NCI-H187 treated with DMSO at 0.1 percent for 48 hours (cell line): ENCODE results near the gene HK1.
A peak's percentile ranks its signal among the peaks of the same experiment; 100 is the strongest.
"Not testable (repeated sequence)": the region's sequence is repeated elsewhere in the genome, so short reads cannot be mapped to it uniquely, and the experiment has no call there.

ENCODE experiments used
- DNase-seq: peaks from one replicate; lab custom pipeline; 2025; lab: John Stamatoyannopoulos, UW

HK1 gene

DNA sequence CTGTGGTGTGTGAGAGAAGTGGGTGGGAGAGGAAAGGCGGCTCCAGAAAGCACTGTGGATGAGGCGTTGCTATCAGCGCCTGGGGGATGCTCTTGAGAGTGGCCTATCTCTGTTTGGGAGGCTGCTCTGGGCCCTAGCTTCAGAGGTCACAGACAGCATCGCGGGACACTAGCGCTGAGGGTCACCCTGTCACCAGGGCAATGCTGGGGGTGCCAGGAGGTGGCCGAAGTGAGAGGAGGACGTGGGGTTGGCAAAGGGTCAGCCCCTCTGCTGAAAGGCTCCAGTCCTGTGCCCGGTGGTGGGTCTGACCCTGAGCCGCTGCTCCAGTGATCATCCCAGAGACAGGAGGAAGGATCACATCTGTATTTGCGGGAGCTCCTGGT is 141.4 kb downstream of the HK1 start:
- DNase-seq = no peak

DNA sequence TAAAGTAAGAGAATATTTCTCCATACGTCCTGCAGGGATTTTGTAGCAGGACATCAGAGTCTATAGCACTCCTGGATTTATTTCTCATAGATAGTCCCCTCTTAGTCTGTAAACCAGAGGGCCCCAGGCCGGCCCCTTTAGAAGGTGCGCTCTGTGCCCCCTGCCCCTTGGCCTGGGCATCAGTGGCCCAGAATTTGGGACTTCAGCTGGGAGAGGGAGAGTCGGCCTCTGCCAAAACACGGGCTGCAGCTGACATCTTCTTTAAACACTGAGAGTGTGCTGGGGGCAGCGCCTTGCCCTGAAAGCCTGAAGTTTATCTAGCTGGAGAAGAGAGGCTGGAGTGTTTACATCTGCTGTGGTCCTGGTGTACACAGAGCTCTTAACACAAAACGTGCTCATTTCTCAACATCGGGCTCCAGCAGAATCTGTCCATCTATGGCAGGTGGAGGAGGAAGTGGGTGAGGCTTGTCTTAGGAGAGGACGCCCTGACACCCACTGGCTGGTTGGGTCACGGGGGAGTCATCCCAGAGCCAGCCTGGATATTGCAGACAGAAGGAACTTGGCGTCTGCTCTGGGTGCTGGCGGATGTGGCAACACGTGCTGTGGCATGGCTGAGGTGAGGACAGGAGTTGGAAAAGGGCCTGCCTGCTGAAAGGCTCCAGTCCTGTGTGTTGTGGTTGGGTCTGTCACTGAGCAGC is 143.5 kb downstream of the HK1 start:
- DNase-seq = no peak

DNA sequence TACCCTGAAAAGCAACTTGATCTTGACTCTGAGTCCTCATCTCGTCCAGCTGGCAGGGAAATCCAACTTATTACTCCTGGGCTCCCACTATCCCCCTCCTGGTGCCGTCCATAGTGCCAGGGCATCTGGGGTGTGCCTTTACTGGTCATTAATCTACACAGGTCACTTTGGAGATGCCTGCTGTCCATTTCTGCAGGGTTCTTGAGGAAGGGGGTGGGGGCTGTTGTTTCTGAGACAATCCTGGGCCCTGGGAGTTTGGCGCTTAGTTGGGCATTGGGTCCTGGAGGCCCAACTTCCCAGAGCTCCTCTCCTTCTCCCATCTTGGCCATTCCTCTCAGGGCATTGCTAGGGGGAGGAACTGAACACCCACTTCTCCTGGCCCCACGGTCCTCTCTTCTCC is 144.4 kb downstream of the HK1 start:
- DNase-seq = no peak

DNA sequence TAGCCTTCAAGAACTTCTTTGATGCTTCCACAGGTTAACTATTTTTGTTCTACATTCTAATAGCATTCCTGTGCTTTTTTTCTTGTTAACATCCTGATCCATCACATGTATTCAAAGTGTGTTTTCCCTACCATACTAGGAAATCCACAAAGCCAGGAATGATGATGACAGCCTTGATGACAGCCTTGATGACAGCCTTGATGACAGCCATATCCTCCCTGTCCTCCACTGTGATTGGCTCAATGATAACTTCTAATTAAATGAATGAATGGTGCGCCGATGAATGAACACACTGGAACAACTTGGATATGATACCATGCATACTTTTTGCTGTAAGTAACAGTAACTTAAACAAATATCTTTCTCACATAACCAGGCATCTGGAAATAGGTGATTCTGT is 146.7 kb downstream of the HK1 start:
- no peak for DNase-seq

DNA sequence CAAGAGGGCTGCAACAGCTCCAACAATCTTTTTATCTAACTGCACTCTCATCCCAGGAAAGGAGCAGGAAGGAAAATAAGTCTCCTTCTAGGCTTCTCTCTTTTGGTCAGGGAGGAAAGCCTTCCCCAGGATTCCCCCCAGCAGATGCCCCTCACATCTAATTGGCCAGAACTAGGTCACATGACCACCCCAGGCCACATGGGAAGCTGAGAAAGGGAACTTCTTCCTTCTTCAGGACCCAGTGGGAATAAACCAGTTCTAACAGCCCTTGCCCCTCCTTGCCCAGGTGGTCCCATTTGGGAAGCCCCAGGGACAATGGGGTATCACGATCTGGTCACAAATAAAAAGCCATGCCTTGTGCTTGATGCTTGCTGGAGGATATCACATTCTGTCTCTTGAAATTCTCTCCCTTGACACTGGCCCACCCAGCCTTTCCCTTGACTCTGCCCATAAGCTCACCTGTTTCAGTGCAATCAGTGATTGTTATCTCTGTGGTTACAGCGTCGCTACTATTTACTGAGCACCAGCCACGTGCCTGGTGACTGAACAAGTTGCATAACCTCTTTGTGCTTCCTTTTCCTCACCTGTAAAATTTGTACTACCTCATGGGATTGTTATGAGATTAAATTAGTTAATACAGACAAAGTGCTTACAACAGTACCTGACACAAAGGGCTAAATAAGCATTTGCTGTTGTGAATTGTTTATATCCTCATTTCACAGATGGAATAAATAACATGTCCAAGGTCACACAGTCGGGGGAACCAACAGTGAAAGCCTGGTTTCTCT is 147.4 kb downstream of the HK1 start:
- no peak for DNase-seq

DNA sequence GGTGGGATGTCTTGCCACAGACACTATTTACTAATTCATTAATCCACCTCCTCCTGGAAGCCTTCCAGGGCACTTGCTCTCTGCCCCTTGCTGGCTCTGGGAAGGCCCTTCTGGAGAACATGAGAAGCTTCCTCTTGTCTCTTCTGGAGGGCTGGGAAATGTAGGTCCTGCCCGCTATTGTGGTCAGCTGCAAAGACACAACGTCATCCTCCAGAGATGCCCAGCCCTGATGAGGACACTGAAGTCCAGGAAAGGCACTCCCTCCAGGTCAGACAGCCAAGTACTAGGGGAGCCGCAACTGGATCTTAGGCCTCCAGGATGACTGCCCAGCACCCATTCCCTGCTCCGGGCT is 148.1 kb downstream of the HK1 start:
- DNase-seq = no peak

DNA sequence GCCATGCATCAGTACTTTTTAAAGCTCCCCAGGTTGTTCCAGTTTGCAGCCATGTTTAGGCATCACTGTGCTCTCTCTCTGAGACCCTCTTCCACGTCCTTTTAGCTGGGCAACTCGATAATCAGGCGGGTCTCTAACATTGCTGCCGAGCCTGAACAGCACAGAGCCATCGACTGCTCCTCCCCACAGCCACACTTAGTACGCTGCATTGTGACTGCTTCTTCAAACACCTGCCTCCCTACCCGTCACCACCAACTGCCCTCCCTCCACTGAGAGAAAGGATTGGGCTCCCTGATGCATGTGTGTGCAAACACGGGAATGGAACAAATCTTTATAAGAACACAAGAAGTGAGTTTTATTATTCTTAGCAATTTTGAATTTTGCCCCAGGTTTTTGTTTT is 149.9 kb downstream of the HK1 start:
- DNase-seq = peak; percentile 11

DNA sequence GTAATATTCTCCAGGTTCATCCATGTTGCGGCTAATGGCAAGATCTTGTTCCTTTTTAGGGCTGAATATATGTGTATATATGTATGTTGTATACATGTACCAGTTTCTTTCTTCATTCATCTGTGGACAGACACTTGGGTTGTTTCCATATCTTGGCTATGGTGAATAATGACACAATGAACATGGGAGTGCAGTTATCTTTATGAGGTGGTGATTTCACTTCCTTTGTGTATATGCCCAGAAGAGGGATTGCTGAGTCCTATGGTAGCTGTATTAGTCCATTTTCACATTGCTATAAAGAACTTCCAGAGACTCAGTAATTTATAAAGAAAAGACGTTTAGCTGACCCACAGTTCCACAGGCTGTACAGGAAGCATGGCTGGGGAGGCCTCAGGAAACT is 155.9 kb downstream of the HK1 start:
- no peak for DNase-seq

DNA sequence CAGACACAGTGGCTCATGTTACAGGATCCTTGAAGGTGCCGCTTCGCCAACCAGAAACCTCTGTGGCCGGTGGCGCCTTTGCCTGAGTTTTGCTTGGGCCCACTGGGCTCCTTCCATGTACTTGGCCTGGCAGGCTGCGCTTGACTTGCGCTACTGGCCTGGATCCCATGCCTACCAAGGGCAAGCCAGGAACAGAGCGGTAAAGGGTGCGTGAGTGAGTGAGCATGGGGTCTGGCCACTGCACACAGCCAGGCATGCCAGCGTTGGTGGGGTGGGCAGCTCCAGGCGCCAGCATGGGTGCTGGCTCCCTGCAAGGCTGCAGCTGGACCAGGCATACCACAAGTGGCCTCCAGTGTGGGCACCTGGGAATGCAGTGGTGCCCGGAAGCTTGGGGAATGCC is 156.6 kb downstream of the HK1 start:
- no peak for DNase-seq

DNA sequence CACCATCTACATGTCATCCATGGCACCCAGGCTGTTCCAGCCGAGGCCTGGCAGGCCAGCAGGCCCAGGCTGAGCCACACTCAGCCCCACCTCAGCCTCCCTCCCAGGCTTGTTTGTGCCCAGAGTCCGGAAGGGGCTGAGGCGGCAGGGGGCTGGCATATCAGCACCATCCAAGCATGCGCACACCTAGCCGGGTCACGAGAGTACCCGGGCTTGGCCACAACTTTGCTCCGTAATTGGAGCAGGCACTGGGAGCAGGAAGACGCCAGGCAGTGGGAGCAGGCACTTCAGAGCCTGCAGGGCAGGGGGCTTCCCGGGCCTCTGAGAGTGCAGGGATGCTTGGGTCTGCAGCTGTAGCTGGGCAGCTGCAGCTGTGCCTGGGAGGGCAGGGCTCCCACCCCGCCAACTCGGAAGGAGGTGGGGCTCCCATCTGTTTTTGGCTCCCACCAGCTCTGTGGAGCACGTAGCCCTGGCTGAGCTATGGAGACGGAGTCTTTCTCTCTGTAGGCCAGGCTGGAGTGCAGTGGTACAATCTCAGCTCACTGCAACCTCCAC is 157.7 kb downstream of the HK1 start:
- DNase-seq = no peak

DNA sequence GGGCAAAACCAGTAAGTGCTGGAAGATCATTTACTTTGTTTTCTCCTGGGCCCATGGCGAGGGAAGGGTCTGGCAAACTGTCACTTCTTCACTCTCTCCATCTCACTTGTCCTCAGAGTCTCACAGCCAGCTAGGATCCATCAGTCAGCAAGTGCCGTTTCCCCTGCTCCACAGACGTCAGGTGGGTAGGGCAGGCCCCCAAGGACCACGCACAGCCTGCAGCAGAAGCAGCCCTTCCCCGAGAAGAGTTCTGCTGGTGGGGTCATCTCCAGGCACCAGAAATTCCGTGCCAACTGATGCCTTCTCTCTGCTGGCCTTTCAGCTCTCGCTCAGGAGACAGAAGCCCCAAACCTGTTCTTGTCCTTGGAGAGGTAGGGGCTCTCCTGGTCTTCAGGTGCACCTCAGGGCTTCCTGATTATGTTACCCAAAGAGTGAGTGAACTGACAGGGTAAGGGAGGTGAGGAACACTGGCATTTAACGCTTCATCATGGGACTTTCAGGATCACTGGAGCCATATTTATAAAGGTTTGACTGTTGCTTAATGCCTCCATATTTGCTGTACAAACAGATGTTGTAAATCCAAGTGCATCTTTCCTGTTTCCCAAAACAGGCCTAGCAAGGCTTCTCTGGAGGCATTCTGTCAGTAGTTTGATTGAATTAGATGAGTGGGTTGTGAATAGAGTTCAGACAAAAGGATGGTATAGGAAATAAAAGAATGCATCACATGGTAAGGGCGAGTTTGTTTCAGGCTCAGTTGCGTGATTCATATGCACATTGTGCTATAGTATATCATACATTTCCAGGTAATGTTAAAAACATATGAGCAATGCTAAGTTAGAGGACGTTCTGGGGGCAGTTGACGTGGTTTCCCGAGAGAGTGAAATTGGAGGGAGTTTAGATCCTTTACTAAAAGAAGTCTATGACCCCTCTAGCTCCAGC is 159.3 kb downstream of the HK1 start:
- no peak for DNase-seq

DNA sequence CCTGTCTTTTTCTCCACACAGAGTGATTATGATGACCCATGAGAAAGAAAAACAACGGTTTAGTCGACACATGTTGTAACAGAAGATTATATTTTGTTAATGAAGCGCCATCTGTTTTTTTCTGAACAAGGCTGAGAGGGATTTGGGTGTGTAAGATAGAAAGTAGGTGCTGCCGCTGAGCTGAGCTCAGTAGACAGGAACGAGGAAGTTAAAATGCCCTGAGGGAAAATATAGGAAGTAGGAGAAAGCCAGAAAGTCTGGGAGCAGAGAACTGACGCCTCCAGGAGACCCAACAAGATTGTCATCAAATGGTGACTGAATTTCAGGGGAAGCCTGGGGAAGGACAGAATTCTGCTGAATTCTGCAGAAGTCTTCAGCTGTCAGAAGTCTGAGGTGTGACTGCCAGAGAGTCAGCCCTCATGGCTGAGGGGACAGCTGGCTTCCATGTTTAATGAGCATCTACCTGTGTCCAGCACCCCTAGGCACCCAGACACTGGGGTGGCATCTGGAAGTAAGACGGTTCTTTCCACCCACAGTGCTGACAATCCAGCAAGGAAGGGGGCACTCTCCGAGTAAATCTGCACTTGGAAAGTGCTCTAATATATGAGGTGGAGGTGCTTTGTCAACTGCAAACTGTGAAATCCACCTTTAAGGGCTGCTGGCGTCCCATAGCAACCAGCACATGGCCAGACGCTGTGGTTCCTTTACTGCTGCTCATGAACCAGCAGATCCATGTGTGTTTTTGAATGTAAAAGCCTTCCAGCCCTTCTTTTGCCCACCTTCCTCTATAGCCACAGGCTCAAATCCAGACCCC is 160.4 kb downstream of the HK1 start:
- DNase-seq = no peak

DNA sequence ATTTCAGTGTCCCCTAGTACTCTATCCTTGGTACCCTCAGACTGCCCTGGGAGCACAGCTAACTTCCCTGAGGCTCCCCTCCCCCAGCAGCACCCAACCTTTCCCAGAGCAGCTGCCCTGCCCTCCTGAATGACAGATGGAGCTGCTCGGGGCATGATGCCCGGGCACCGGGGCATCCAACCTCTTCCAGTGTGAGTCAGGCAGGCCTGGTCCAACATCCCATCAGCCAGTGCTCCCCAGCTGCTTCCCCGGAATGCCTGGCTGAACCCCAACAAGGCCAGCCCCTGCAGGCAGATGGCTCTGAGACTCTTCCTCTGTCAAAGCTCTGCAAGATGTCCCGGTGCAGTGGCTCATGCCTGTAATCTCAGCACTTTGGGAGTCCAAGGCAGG is 161.0 kb downstream of the HK1 start:
- DNase-seq = no peak

DNA sequence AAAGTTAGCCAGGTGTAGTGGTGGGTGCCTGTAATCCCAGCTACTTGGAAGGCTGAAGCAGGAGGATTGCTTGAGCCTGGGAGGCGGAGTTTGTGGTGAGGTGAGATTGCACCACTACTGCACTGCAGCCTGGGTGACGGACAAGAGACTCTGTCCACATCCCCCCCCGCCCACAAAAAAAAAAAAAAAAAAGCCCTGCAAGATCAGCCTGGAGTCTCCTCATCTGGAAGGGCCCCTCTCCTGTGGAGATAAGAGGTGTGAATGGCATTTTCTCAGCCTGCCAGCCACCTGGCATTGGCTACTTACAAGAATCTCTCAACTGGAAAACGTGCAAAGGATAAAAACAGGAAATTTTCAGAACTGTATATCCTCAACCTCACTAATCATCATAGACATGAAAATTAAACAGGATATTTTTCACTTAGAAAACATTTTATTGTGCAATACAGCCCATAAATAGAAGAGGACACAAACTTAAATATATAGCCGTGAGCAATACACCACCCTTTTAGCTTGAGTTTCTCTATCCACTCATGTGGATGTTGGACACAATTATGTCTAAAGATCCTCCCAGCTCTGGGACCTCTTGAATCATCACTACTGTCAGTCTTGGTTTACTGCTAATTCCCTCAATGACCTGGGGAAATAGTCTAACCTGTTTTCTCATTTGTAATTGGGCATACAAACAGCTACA is 161.7 kb downstream of the HK1 start:
- DNase-seq = no peak

DNA sequence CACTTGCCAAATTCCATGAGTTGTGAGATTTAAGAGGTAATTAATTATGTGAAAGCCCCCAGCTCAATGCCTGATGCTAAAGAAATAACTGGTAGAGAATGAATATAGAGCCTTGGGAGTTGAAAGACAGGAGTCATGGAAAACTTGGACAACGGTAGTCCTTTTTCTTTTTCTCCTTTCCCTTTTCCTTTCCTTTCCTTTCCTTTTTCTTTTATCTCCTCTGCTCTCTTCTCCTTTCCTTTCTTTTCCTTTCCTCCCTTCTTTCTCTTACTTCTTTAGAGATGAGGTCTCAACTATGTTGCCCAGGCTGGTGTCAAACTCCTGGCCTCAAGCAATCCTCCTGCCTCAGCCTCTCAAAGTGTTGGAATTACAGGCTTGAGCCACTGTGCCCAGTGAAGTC is 165.1 kb downstream of the HK1 start:
- DNase-seq = no peak

DNA sequence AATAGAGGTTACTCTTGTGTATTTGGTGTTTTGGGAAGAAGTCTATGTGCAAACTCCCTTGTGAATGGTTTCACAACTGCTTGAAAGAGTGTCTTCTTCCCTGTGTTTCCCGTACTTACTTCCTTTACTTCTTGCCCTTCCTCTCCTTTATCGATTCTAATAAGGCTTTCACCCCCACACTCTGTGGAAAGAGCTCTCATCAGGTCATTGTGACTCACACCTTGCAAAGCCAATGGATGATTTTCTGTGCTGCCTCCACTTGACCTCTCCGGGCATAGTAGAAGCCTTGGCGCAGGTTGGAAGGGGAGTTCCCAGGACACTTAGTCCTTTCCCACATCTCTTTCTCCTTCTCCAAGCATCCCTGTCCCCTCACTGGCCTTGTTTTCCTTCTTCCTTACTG is 166.7 kb downstream of the HK1 start:
- DNase-seq = no peak

DNA sequence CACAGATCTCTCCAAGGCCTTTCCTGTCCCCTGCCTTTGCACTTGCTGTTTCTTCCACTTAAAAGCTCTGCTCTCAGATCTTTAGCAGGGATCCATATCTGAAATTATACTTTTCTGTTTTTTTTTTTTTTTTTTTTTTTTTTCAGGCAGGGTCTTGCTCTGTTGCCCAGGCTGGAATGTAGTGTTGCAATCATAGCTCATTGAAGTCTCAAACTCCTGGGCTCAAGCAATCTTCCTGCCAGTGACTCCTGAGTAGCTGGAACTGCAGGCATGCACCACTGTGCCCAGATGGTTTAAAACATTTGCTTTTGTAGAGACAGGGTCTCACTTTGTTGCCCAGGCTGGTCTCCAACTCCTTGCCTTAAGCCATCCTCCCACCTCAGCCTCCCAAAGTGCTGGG is 167.9 kb downstream of the HK1 start:
- DNase-seq = no peak

DNA sequence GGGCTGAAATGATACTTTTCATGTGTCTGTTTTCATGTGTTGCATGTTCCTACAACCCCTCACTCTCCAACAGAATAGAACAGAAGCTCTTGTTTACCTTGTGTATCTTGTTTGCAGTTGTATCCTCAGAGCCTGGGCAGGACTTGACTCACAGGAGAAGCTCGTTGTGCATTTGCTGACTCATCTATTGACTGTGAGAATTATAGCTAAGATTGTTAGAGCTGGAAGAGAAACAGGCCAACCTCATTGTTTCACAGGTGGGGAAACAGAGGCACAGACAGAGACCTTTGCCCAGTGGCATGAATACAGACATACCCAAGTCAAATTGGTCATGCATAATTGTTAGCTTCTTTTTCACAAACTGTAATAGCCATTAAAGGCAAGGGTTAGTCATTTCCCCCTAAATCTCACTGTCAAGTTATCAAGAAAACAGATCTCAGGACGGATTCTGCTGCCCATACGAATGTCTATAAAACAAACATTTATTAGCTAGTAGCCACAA is 168.4 kb downstream of the HK1 start:
- no peak for DNase-seq

DNA sequence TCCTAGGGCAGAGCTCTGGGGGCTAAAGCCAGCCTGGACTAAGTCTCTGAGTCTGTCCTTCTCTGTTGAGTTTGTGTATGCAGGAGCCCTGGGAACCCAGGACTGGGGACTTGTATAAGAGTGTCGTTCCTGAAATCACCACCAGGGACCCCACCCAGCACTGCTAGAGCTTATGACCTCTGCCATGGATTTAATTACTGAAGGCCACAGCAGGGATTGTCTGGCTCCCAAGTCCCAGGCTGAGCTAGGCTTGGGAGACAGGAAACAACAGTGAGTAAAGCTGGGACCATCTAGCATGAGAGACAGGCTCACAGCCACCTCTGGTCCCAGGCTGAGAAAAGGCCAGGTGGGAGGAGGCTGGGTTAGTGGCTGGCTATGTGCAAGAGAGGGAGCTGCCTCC is 171.5 kb downstream of the HK1 start:
- DNase-seq = no peak

DNA sequence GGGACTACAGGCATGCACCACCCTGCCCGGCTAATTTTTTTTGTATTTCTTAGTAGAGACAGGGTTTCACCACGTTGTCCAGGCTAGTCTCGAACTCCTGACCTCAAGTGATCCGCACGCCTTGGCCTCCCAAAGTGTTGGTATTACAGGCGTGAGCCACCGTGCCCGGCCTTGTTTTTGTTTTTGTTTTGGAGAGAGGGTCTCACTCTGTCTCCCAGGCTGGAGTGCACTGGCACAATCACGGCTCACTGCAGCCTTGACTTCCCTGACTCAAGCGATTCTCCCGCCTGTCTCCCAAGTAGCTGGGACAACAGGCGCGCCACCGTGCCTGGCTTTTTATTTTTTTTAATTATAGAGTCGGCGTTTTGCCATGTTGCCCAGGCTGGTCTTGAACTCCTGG is 172.1 kb downstream of the HK1 start:
- DNase-seq = not testable (repeated sequence)
